Endothelial cell of umbilical vein (primary cell): Measurements from ENCODE around the gene LEMD3. TPM values are rescaled to one million over a fixed set of nuclear protein-coding genes. Genes with fewer than 3 reads are reported as not detected.

ENCODE experiments used
- BruUV-seq: library from RNA; stranded (reverse); fragments of 400-500 nt; replicated peaks from 2 replicates; lab custom pipeline; 2021; lab: Mats Ljungman, UMichigan
- CTCF ChIA-PET: fragments of 300-600, 350-600 bp; sonication (Branson Sonifier 250); formaldehyde crosslinking; loops from one replicate; lab custom pipeline; 2021; ENCODE audit warnings: antibody characterized with exemption, inconsistent platforms; lab: Charles Lee
- POLR2A ChIA-PET: fragments of 300-600, 350-600 bp; sonication (Branson Sonifier 250); formaldehyde crosslinking; loops from one replicate; lab custom pipeline; 2021; ENCODE audit warnings: antibody characterized with exemption, inconsistent platforms; lab: Charles Lee
- DNase-seq: peaks from one replicate; pipeline ENCODE4 v3.0.0-alpha.2; 2011; ENCODE audit warnings: low read depth, low spot score
- FAIRE-seq: peaks from 2 replicates; lab custom pipeline; 2011; peaks lifted over from hg19 to GRCh38; lab: Jason Lieb, UNC
- H2AFZ ChIP-seq: 2 replicates; pipeline ENCODE4 v1.6.0; 2012; ENCODE audit warnings: low read depth, low read length, control low read depth, inconsistent platforms
- H3K27ac ChIP-seq: 2 replicates; pipeline ENCODE4 v1.5.1; 2011; ENCODE audit warnings: low read depth, mild to moderate bottlenecking, control low read depth, low read length, moderate library complexity; ENCODE audit not compliant: insufficient read depth
- H3K27me3 ChIP-seq, 2 experiments: 2 replicates each; pipeline versions ENCODE4 v1.6.0 to v1.6.1; 2011; ENCODE audit warnings: low read length in 2 of 2, mixed read lengths in 1 of 2; ENCODE audit not compliant: control insufficient read depth in 2 of 2, insufficient read depth in 2 of 2
- H3K36me3 ChIP-seq, 2 experiments: 2 replicates in 1 of 2; 3 replicates in 1 of 2; pipeline ENCODE4 v1.5.1; 2011; ENCODE audit warnings: low read length in 2 of 2, mild to moderate bottlenecking in 1 of 2, moderate library complexity in 1 of 2; ENCODE audit not compliant: control insufficient read depth in 2 of 2, insufficient read depth in 2 of 2; ENCODE audit errors: extremely low read depth in 1 of 2
- H3K4me1 ChIP-seq: 3 replicates; pipeline ENCODE4 v1.5.1; 2011; ENCODE audit warnings: mild to moderate bottlenecking, low read length; ENCODE audit not compliant: control insufficient read depth, insufficient read depth; ENCODE audit errors: extremely low read depth
- H3K4me2 ChIP-seq: 2 replicates; pipeline ENCODE4 v1.6.1; 2011; ENCODE audit warnings: low read length, control low read depth, mixed read lengths; ENCODE audit not compliant: insufficient read depth
- H3K4me3 ChIP-seq, 3 experiments: fragments of 200-600 bp in 1 of 3; sonication (generic), shearing (Covaris generic) in 1 of 3; replicated peaks in 1 of 3; 2 replicates each; pipeline ENCODE4 v1.5.1; 2011 to 2016; ENCODE audit warnings: control low read depth in 3 of 3, low read length in 3 of 3, mild to moderate bottlenecking in 2 of 3, inconsistent platforms in 1 of 3, low read depth in 1 of 3, moderate library complexity in 1 of 3; ENCODE audit not compliant: insufficient read depth in 1 of 3
- H3K79me2 ChIP-seq: 2 replicates; pipeline ENCODE4 v1.6.0; 2012; ENCODE audit warnings: low read length, inconsistent platforms; ENCODE audit not compliant: control insufficient read depth, insufficient read depth
- H3K9ac ChIP-seq: replicated peaks from 2 replicates; pipeline ENCODE3; 2011; ENCODE audit warnings: low read length, control low read depth; ENCODE audit not compliant: insufficient read depth; ENCODE audit errors: extremely low read depth
- H3K9me1 ChIP-seq: replicated peaks from 3 replicates; pipeline ENCODE4 v1.6.0; 2011; ENCODE audit warnings: mild to moderate bottlenecking, low read length; ENCODE audit not compliant: control insufficient read depth, insufficient read depth; ENCODE audit errors: extremely low read depth
- H3K9me3 ChIP-seq: replicated peaks from 2 replicates; pipeline ENCODE4 v1.5.1; 2012; ENCODE audit warnings: low read length, inconsistent platforms; ENCODE audit not compliant: control insufficient read depth, insufficient read depth
- H4K20me1 ChIP-seq: replicated peaks from 2 replicates; pipeline ENCODE3; 2011; ENCODE audit warnings: mild to moderate bottlenecking, low read length; ENCODE audit not compliant: control insufficient read depth, insufficient read depth; ENCODE audit errors: extremely low read depth
- CTCF ChIP-seq, 2 donors: IDR thresholded peaks; 1 replicate in 1 of 2; 2 replicates in 1 of 2; pipeline ENCODE4 v1.5.1; 2011; ENCODE audit warnings: low read length in 2 of 2, mild to moderate bottlenecking in 2 of 2, moderate library complexity in 2 of 2, control low read depth in 1 of 2, inconsistent platforms in 1 of 2, low read depth in 1 of 2; ENCODE audit not compliant: insufficient read depth in 1 of 2; ENCODE audit errors: extremely low read depth in 1 of 2
- EZH2 ChIP-seq: IDR thresholded peaks from 2 replicates; pipeline ENCODE4 v1.6.1; 2012; ENCODE audit warnings: borderline replicate concordance, low read depth, mild to moderate bottlenecking, moderate library complexity, low read length, inconsistent platforms; ENCODE audit not compliant: severe bottlenecking
- FOS ChIP-seq: IDR thresholded peaks from 2 replicates; pipeline ENCODE4 v1.6.1; 2011; ENCODE audit warnings: mild to moderate bottlenecking, low read length, moderate library complexity, borderline replicate concordance; ENCODE audit not compliant: insufficient read depth
- GATA2 ChIP-seq: IDR thresholded peaks from 2 replicates; pipeline ENCODE4 v1.7.0; 2011; ENCODE audit warnings: low read depth, mild to moderate bottlenecking, moderate library complexity, mixed read lengths, low read length; ENCODE audit not compliant: insufficient read length, insufficient read depth
- JUN ChIP-seq: IDR thresholded peaks from 2 replicates; pipeline ENCODE4 v1.6.1; 2011; ENCODE audit warnings: borderline replicate concordance, low read depth; ENCODE audit not compliant: insufficient read length, insufficient read depth
- MAX ChIP-seq: IDR thresholded peaks from 2 replicates; pipeline ENCODE4 v1.6.1; 2011; ENCODE audit not compliant: insufficient read depth, insufficient read length
- MYC ChIP-seq: IDR thresholded peaks from one replicate; pipeline ENCODE4 v1.6.1; 2011; ENCODE audit warnings: mild to moderate bottlenecking, low read depth, low read length
- POLR2A ChIP-seq: IDR thresholded peaks from 2 replicates; pipeline ENCODE4 v1.6.1; 2012; ENCODE audit warnings: low read depth, mild to moderate bottlenecking, control low read depth, low read length
- POLR2AphosphoS5 ChIP-seq: IDR thresholded peaks from 2 replicates; pipeline ENCODE4 v1.6.1; 2012; ENCODE audit warnings: low read depth, mild to moderate bottlenecking, control low read depth, low read length, moderate library complexity; ENCODE audit not compliant: insufficient read depth
- dilution Hi-C: fragments of 300-500 bp; cut with MboI; formaldehyde crosslinking; loops from one replicate; pipeline ENCODE4 v1.15.0; 2019; ENCODE audit warnings: low sequenced_read_pairs; ENCODE audit not compliant: extremely low pct_ligation_motif_present
- intact Hi-C: fragments of 100-400 bp; cut with micrococcal nuclease; formaldehyde crosslinking; loops from one replicate; pipeline ENCODE4 v1.10.0; 2022
- polyA plus RNA-seq, 4 experiments: library from polyadenylated mRNA; depleted of rRNA in 3 of 4; stranded (reverse) in 3 of 4; unstranded in 1 of 4; fragments of >200 nt; gene quantifications; 2 replicates each; pipeline versions ENCODE4 v1.2.1 to v1.2.3, GENCODE V29; 2011 to 2012; ENCODE audit warnings: missing spikeins in 1 of 4
- total RNA-seq: library from RNA; stranded (reverse); gene quantifications from 2 replicates; pipeline ENCODE4 v1.2.3, GENCODE V29; 2021

Gene LEMD3
- total and polyA plus RNA-seq, 2 donors (not counting 3 experiments of a cell fraction or from before 2014, with no cell fraction given), result 7.4 to 24.2 TPM

GRCh38 chr12:65170209-65170881 lies 962 bp downstream of the LEMD3 start:
- ChIA-PET CTCF (interaction anchor here (1.1 to 6.8 kb wide), 6 partner anchors 10 to 374 kb away, joined by 3 to 91 read pairs (median 3); no protein-coding TSS in a partner anchor), POLR2A (interaction anchor here (1.6 kb wide), 1 partner anchor 39 kb away, joined by 4 read pairs; no protein-coding TSS in a partner anchor)
- Histone ChIP-seq H2AFZ (peak overlapping the region; percentile 100), H3K9me1 (no peaks in the 10 kb centered on the region), H3K79me2 (peaks cover 56% of the 10 kb centered on the region), H3K36me3 (no peaks in the 10 kb centered on the region), H3K27ac (peak overlapping the region; percentile 98), H3K4me2 (peak overlapping the region; percentile 100), H3K4me1 (peaks cover 33% of the 10 kb centered on the region), H4K20me1 (peaks cover 6% of the 10 kb centered on the region), H3K27me3 (no peaks in the 10 kb centered on the region), H3K4me3 (peak overlapping the region; percentile 77 to 97 (median 97)), H3K9ac (peak overlapping the region; percentile 96), H3K9me3 (no peaks in the 10 kb centered on the region)
- intact Hi-C loops, result loop anchor here (1.0 to 5.0 kb wide), 3 partner anchors 38 to 62 kb away; partner anchors contain the start of gene WIF1
- peak; percentile 59 for FAIRE-seq
- dilution Hi-C loops, result no loop called here
- TF ChIP-seq POLR2A (no peak), MYC (no peak), JUN (no peak), FOS (no peak), EZH2 (no peak), GATA2 (no peak), POLR2AphosphoS5 (no peak), CTCF (IDR thresholded peaks at IDR 0.05; ENCODE audit: extremely low read depth in 1 of 2, insufficient read depth in 1 of 2, low read depth in 1 of 2, low read length in 2 of 2) (no peak), MAX (no peak)
- DNase-seq, result peak; percentile 73
- no TSS peak for BruUV-seq
